Psoas muscle (tissue), 8 donors: ENCODE results near the gene NDP. TPM values are rescaled to one million over a fixed set of nuclear protein-coding genes. Genes with fewer than 3 reads are reported as not detected.
A peak's percentile ranks its signal among the peaks of the same experiment; 100 is the strongest.

Experiments used
- ATAC-seq, 4 donors: fragments of 200-7000 bp; cut with Tn5 transposase; one replicate each; pipeline ENCODE4 v1.9.1; 2020; ENCODE audit warnings: moderate library complexity in 3 of 4, mild to moderate bottlenecking in 2 of 4
- DNase-seq, 2 donors: peaks; one replicate each; pipeline ENCODE4 v3.0.0-alpha.2; 2020
- H3K27ac ChIP-seq: fragments of 200-600 bp; one replicate; pipeline ENCODE4 v1.8.0; 2022
- H3K27me3 ChIP-seq, 3 donors: fragments of 200-600 bp in 1 of 3; one replicate each; pipeline versions ENCODE4 v1.6.1 to v1.8.0; 2013 to 2022; ENCODE audit warnings: low read length in 2 of 3, mild to moderate bottlenecking in 2 of 3, moderate library complexity in 1 of 3; ENCODE audit not compliant: insufficient read depth in 3 of 3
- H3K36me3 ChIP-seq, 2 donors: fragments of 200-600 bp in 1 of 2; one replicate each; pipeline versions ENCODE4 v1.6.1 to v1.8.0; 2013 to 2022; ENCODE audit warnings: low read depth in 1 of 2, mild to moderate bottlenecking in 1 of 2, moderate library complexity in 1 of 2; ENCODE audit not compliant: insufficient read depth in 1 of 2
- H3K4me1 ChIP-seq: fragments of 200-600 bp; one replicate; pipeline ENCODE4 v1.8.0; 2022
- H3K4me3 ChIP-seq: fragments of 200-600 bp; one replicate; pipeline ENCODE4 v1.8.0; 2022; ENCODE audit warnings: mild to moderate bottlenecking
- H3K9me3 ChIP-seq: fragments of 200-600 bp; one replicate; pipeline ENCODE4 v1.8.0; 2022
- CTCF ChIP-seq: fragments of 200-600 bp; IDR thresholded peaks from one replicate; pipeline ENCODE4 v1.8.0; 2022; ENCODE audit warnings: antibody characterized with exemption
- WGBS, 3 donors: extraction: QIAGEN DNeasy Blood & Tissue Kit; methylation state at CpG; one replicate each; pipeline versions ENCODE4 v1.1.6 to v1.1.7; 2013; 5-methylcytosine and 5-hydroxymethylcytosine counted together
- intact Hi-C, 2 donors: fragments of 100-400 bp; cut with DNase I; formaldehyde crosslinking; loops; one replicate each; pipeline versions ENCODE4 v1.11.0 to v1.14.2; 2022
- polyA plus RNA-seq, 3 donors: library from polyadenylated mRNA; stranded (reverse); fragments of 200-250 nt; gene quantifications; one replicate each; pipeline ENCODE4 v1.2.3, GENCODE V29; 2013
- total RNA-seq, 4 donors: library from RNA; stranded (reverse); fragmentation: NEBNext Ultra II Directional in 2 of 4; extraction: Animal tissue kit (Norgen Biotek cat#: 25700) in 2 of 4; gene quantifications; one replicate each; pipeline versions ENCODE4 v1.2.1 to v1.2.4, GENCODE V29; 2021 to 2023
- donor health status: healthy with polysubstance abuse.
- donor health status: DM: no; HTN: no; CAD: no; lungs with moderate emphysema.
- donor health status: Bipolar disorder and iron deficiency.
- donor health status: healthy.
- donor health status: DM: yes; HTN: yes; CAD: no.
- donor health status: DM: no; HTN: no; CAD: no.
- donor health status: DM: no; HTN: no; CAD: no.
- donor health status: DM: yes; HTN: yes; CAD: no.

Gene NDP
- total and polyA plus RNA-seq, 7 donors, result 0.01 to 0.21 TPM; not detected in 5

GRCh38 chrX:43962636-43963035 is 10.6 kb downstream of the NDP start:
- Histone ChIP-seq H3K36me3 (no peaks in the 10 kb centered on the region), H3K4me3 (no peak overlapping the region), H3K27me3 (peaks cover 0 to 25% (median 0%) of the 10 kb centered on the region in 3 donors), H3K9me3 (peaks cover 9% of the 10 kb centered on the region), H3K4me1 (no peaks in the 10 kb centered on the region), H3K27ac (no peak overlapping the region)
- ATAC-seq, result peak in 2 of 4 donors; percentile 36 to 48
- intact Hi-C loops, result no loop called here
- DNase-seq, result no peak
- TF ChIP-seq CTCF, result no peak
- 31 to 48% (median 32%) methylated on average over 9 of the region's 9 CpGs for WGBS, 3 donors

GRCh38 chrX:43961699-43962098 is 11.5 kb downstream of the NDP start:
- peak; percentile 22 for TF ChIP-seq CTCF
- 71 to 77% (median 76%) methylated on average over 2 of the region's 2 CpGs for WGBS, 3 donors
- H3K27me3 ChIP-seq, result peaks cover 0 to 23% (median 0%) of the 10 kb centered on the region in 3 donors
- peaks cover 9% of the 10 kb centered on the region for H3K9me3 ChIP-seq
- H3K36me3 ChIP-seq, result no peaks in the 10 kb centered on the region
- no peaks in the 10 kb centered on the region for H3K4me1 ChIP-seq
- intact Hi-C loops, result no loop called here
- H3K27ac ChIP-seq, result no peak overlapping the region
- H3K4me3 ChIP-seq, result no peak overlapping the region
- ATAC-seq (no peak), DNase-seq (no peak)

GRCh38 chrX:43958529-43958928 is 14.7 kb downstream of the NDP start:
- Histone ChIP-seq H3K4me1 (no peaks in the 10 kb centered on the region), H3K4me3 (no peak overlapping the region), H3K27ac (no peak overlapping the region), H3K9me3 (peaks cover 9% of the 10 kb centered on the region), H3K27me3 (peaks cover 0 to 11% (median 0%) of the 10 kb centered on the region in 3 donors), H3K36me3 (no peaks in the 10 kb centered on the region)
- intact Hi-C loops, result loop anchor here (5.0 to 10.0 kb wide), 4 partner anchors 69 to 1236 kb away; no protein-coding TSS in a partner anchor
- peak; percentile 72 for TF ChIP-seq CTCF
- DNase-seq (no peak), ATAC-seq (peak; percentile 62 to 83 (median 66))
- 1 to 3% (median 2%) methylated on average over 6 of the region's 6 CpGs for WGBS, 3 donors

- ATAC-seq (no peak), DNase-seq (no peak)
- Histone ChIP-seq H3K36me3 (no peaks in the 10 kb centered on the region), H3K4me1 (no peaks in the 10 kb centered on the region), H3K9me3 (no peaks in the 10 kb centered on the region), H3K27ac (no peak overlapping the region), H3K4me3 (no peak overlapping the region), H3K27me3 (peaks cover 0 to 11% (median 0%) of the 10 kb centered on the region in 3 donors)
- TF ChIP-seq CTCF, result no peak
- intact Hi-C loops, result loop anchor here (5.0 to 10.0 kb wide), 4 partner anchors 71 to 1239 kb away; no protein-coding TSS in a partner anchor
Measured at GRCh38 chrX:43956034-43956433, 17.2 kb downstream of the NDP start.

- Histone ChIP-seq H3K36me3 (no peaks in the 10 kb centered on the region), H3K27me3 (peaks cover 0 to 10% (median 0%) of the 10 kb centered on the region in 3 donors), H3K4me3 (no peak overlapping the region), H3K9me3 (no peaks in the 10 kb centered on the region), H3K27ac (no peak overlapping the region), H3K4me1 (no peaks in the 10 kb centered on the region)
- WGBS, 3 donors, result 70 to 93% (median 84%) methylated on average over 3 of the region's 3 CpGs
- intact Hi-C loops, result loop anchor here in 1 of 2 donors (10.0 kb wide), 1 partner anchor 1242 kb away; no protein-coding TSS in a partner anchor
- DNase-seq, result no peak
- TF ChIP-seq CTCF, result no peak
- ATAC-seq, result no peak
Measured at GRCh38 chrX:43953218-43953617, 20.0 kb downstream of the NDP start.
